Mesothelial cell of epicardium (in vitro differentiated cells): ENCODE measurements around the gene FGF9. TPM values are rescaled to one million over a fixed set of nuclear protein-coding genes. Genes with fewer than 3 reads are reported as not detected.

Experiments
- DNase-seq, 2 experiments: peaks; one replicate each; pipeline ENCODE4 v3.0.0; 2021; ENCODE audit warnings: low spot score in 2 of 2; ENCODE audit not compliant: unreplicated experiment in 2 of 2
- H3K27ac Mint-ChIP-seq: 2 replicates; pipeline ENCODE4 v1.8.0; 2021; ENCODE audit warnings: mixed read lengths
- H3K27me3 Mint-ChIP-seq: 2 replicates; pipeline ENCODE4 v1.8.0; 2021; ENCODE audit warnings: low read depth, mixed read lengths
- H3K36me3 Mint-ChIP-seq: 2 replicates; pipeline ENCODE4 v1.8.0; 2021; ENCODE audit warnings: mixed read lengths
- H3K4me1 Mint-ChIP-seq: 2 replicates; pipeline ENCODE4 v1.8.0; 2021; ENCODE audit warnings: mixed read lengths
- H3K4me3 Mint-ChIP-seq: 2 replicates; pipeline ENCODE4 v1.8.0; 2021; ENCODE audit warnings: mild to moderate bottlenecking, moderate library complexity, mixed read lengths
- H3K9me3 Mint-ChIP-seq: 2 replicates; pipeline ENCODE4 v1.8.0; 2021; ENCODE audit warnings: mixed read lengths
- total RNA-seq: library from RNA; stranded (reverse); gene quantifications from 3 replicates; pipeline ENCODE4 v1.2.1, GENCODE V29; 2021
- TF ChIP-seq, protein P1 (sequence below): fragments of 200-600 bp; sonication (generic); IDR thresholded peaks from one replicate; pipeline ENCODE4 v1.5.0; 2021; ENCODE audit warnings: antibody characterized with exemption; ENCODE audit not compliant: unreplicated experiment

FGF9 gene
- total RNA-seq, 1 donor from 2014 or later: 17.3 TPM

- no peak for DNase-seq
- Mint-ChIP-seq H3K4me1 (peaks cover 12% of the 10 kb centered on the region), H3K36me3 (no peaks in the 10 kb centered on the region), H3K4me3 (no peak overlapping the region), H3K27me3 (peaks cover 5% of the 10 kb centered on the region), H3K9me3 (no peaks in the 10 kb centered on the region), H3K27ac (no peak overlapping the region)
- TF ChIP-seq, protein P1, sequence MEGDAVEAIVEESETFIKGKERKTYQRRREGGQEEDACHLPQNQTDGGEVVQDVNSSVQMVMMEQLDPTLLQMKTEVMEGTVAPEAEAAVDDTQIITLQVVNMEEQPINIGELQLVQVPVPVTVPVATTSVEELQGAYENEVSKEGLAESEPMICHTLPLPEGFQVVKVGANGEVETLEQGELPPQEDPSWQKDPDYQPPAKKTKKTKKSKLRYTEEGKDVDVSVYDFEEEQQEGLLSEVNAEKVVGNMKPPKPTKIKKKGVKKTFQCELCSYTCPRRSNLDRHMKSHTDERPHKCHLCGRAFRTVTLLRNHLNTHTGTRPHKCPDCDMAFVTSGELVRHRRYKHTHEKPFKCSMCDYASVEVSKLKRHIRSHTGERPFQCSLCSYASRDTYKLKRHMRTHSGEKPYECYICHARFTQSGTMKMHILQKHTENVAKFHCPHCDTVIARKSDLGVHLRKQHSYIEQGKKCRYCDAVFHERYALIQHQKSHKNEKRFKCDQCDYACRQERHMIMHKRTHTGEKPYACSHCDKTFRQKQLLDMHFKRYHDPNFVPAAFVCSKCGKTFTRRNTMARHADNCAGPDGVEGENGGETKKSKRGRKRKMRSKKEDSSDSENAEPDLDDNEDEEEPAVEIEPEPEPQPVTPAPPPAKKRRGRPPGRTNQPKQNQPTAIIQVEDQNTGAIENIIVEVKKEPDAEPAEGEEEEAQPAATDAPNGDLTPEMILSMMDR: no peak
Measured at GRCh38 chr13:21739771-21740170, 68.9 kb downstream of the FGF9 start.

GRCh38 chr13:21741396-21741979, 70.6 kb downstream of the FGF9 start:
- peaks cover 5% of the 10 kb centered on the region for H3K27me3 Mint-ChIP-seq
- peaks cover 7% of the 10 kb centered on the region for H3K4me1 Mint-ChIP-seq
- H3K9me3 Mint-ChIP-seq: no peaks in the 10 kb centered on the region
- H3K36me3 Mint-ChIP-seq: no peaks in the 10 kb centered on the region
- no peak for DNase-seq
- H3K4me3 Mint-ChIP-seq: no peak overlapping the region
- TF ChIP-seq, protein P1: no peak
- H3K27ac Mint-ChIP-seq: no peak overlapping the region

GRCh38 chr13:21742096-21742495, 71.2 kb downstream of the FGF9 start:
- no peaks in the 10 kb centered on the region for H3K36me3 Mint-ChIP-seq
- no peak overlapping the region for H3K27ac Mint-ChIP-seq
- no peak overlapping the region for H3K4me3 Mint-ChIP-seq
- DNase-seq: no peak
- H3K9me3 Mint-ChIP-seq: no peaks in the 10 kb centered on the region
- peaks cover 5% of the 10 kb centered on the region for H3K27me3 Mint-ChIP-seq
- TF ChIP-seq, protein P1: no peak
- H3K4me1 Mint-ChIP-seq: peaks cover 9% of the 10 kb centered on the region

- H3K27ac Mint-ChIP-seq: no peak overlapping the region
- no peak for DNase-seq
- TF ChIP-seq, protein P1: no peak
- peaks cover 2% of the 10 kb centered on the region for H3K27me3 Mint-ChIP-seq
- peaks cover 21% of the 10 kb centered on the region for H3K4me1 Mint-ChIP-seq
- H3K36me3 Mint-ChIP-seq: no peaks in the 10 kb centered on the region
- no peak overlapping the region for H3K4me3 Mint-ChIP-seq
- H3K9me3 Mint-ChIP-seq: no peaks in the 10 kb centered on the region
Measured at GRCh38 chr13:21744149-21744548, 73.3 kb downstream of the FGF9 start.

- no peak overlapping the region for H3K27ac Mint-ChIP-seq
- no peaks in the 10 kb centered on the region for H3K36me3 Mint-ChIP-seq
- no peaks in the 10 kb centered on the region for H3K27me3 Mint-ChIP-seq
- H3K4me3 Mint-ChIP-seq: no peak overlapping the region
- H3K4me1 Mint-ChIP-seq: peaks cover 21% of the 10 kb centered on the region
- TF ChIP-seq, protein P1: no peak
- H3K9me3 Mint-ChIP-seq: peaks cover 7% of the 10 kb centered on the region
- no peak for DNase-seq
Measured at GRCh38 chr13:21745307-21745706, 74.4 kb downstream of the FGF9 start.

DNA sequence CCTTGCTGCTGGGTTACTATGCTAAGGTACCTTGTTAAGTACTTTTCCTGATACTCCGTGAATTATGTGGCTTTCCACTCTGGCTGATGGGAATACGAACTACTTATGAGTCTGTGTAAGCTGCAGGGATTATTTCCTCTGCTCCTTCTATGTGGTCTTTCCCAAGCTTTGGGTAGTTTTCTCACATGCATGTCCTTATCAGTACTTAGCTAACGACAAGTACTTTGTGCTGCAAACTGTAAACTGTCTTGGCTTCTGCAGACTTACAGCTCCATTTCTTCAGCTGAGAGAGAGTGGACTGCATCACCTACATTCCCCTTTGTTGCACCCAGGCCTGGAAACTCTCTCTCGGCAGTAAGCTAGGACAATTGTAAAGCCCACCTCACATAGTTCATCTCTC, 76.6 kb downstream of the FGF9 start:
- no peak for DNase-seq
- Mint-ChIP-seq H3K4me3 (no peak overlapping the region), H3K36me3 (no peaks in the 10 kb centered on the region), H3K27ac (no peak overlapping the region), H3K27me3 (no peaks in the 10 kb centered on the region), H3K9me3 (peaks cover 7% of the 10 kb centered on the region), H3K4me1 (peaks cover 21% of the 10 kb centered on the region)
- TF ChIP-seq, protein P1: no peak
